ENCODE data around the gene UTF1.

Gene UTF1

GRCh38 chr10:133259602-133259989 is 29.6 kb downstream of the UTF1 start:
- ATAC-seq (ENCODE audit: low read depth): peak; percentile 0
- DNase-seq (ENCODE audit: low spot score): no peak
- peak overlapping the region; percentile 83 for H3K27ac ChIP-seq (ENCODE audit: poor library complexity, severe bottlenecking)
- no peaks in the 10 kb centered on the region for H3K9me3 ChIP-seq (ENCODE audit: severe bottlenecking)
- no peaks in the 10 kb centered on the region for H3K36me3 ChIP-seq (ENCODE audit: low read depth)
- H3K4me1 ChIP-seq (ENCODE audit: insufficient read depth, poor library complexity, severe bottlenecking): peaks cover 40% of the 10 kb centered on the region
- TF ChIP-seq, protein P1, sequence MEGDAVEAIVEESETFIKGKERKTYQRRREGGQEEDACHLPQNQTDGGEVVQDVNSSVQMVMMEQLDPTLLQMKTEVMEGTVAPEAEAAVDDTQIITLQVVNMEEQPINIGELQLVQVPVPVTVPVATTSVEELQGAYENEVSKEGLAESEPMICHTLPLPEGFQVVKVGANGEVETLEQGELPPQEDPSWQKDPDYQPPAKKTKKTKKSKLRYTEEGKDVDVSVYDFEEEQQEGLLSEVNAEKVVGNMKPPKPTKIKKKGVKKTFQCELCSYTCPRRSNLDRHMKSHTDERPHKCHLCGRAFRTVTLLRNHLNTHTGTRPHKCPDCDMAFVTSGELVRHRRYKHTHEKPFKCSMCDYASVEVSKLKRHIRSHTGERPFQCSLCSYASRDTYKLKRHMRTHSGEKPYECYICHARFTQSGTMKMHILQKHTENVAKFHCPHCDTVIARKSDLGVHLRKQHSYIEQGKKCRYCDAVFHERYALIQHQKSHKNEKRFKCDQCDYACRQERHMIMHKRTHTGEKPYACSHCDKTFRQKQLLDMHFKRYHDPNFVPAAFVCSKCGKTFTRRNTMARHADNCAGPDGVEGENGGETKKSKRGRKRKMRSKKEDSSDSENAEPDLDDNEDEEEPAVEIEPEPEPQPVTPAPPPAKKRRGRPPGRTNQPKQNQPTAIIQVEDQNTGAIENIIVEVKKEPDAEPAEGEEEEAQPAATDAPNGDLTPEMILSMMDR (IDR thresholded peaks at IDR 0.05; ENCODE audit: poor library complexity, severe bottlenecking): no peak
- H3K27me3 ChIP-seq (ENCODE audit: insufficient read depth, poor library complexity, severe bottlenecking): no peaks in the 10 kb centered on the region
- no peak overlapping the region for H3K4me3 ChIP-seq (ENCODE audit: severe bottlenecking)

- Histone ChIP-seq H3K4me1 (ENCODE audit: insufficient read depth, poor library complexity, severe bottlenecking) (peaks cover 40% of the 10 kb centered on the region), H3K27me3 (ENCODE audit: insufficient read depth, poor library complexity, severe bottlenecking) (no peaks in the 10 kb centered on the region), H3K4me3 (ENCODE audit: severe bottlenecking) (peak overlapping the region; percentile 88), H3K36me3 (ENCODE audit: low read depth) (no peaks in the 10 kb centered on the region), H3K27ac (ENCODE audit: poor library complexity, severe bottlenecking) (peak overlapping the region; percentile 76), H3K9me3 (ENCODE audit: severe bottlenecking) (no peaks in the 10 kb centered on the region)
- TF ChIP-seq, protein P1 (IDR thresholded peaks at IDR 0.05; ENCODE audit: poor library complexity, severe bottlenecking): no peak
- DNase-seq (ENCODE audit: low spot score): no peak
- peak; percentile 12; the same call in 2 of the 3 replicates for ATAC-seq (ENCODE audit: low read depth)
Measured at GRCh38 chr10:133260895-133261725, 31.1 kb downstream of the UTF1 start.

DNA sequence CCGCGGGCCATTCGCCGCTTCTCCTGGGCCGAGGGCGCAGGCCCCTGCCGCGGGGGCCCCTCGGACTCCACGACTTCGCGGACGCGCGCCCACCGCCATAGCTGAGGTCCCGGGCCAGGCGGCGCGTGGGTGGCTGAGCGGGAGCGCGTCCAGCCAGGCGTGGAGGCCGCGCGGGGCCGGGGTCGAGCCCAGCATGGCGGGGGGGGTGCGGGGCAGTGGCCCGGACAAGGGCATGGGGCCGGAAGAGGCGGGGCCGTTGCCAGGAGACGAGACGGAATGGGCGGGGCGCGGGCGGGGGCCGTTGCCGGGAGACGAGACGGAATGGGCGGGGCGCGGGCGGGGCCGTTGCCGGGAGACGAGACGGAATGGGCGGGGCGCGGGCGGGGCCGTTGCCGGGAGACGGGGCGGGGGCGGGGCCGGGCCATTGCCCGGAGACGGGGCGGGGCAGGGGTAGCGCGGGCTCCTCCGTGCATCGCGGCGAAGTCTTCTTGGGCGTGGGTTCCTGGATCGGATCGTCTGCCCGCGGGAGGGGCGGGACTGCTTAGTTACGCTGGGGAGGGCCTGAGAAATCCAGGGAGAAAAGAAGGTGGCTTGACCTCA is 31.8 kb downstream of the UTF1 start:
- TF ChIP-seq, protein P1 (IDR thresholded peaks at IDR 0.05; ENCODE audit: poor library complexity, severe bottlenecking): no peak
- Histone ChIP-seq H3K4me3 (ENCODE audit: severe bottlenecking) (peak overlapping the region; percentile 88), H3K27ac (ENCODE audit: poor library complexity, severe bottlenecking) (peak overlapping the region; percentile 76), H3K36me3 (ENCODE audit: low read depth) (no peaks in the 10 kb centered on the region), H3K4me1 (ENCODE audit: insufficient read depth, poor library complexity, severe bottlenecking) (peaks cover 40% of the 10 kb centered on the region), H3K27me3 (ENCODE audit: insufficient read depth, poor library complexity, severe bottlenecking) (no peaks in the 10 kb centered on the region), H3K9me3 (ENCODE audit: severe bottlenecking) (no peaks in the 10 kb centered on the region)
- no peak for DNase-seq (ENCODE audit: low spot score)
- ATAC-seq (ENCODE audit: low read depth): peak; percentile 18; the same call in 1 of the 3 replicates

- Histone ChIP-seq H3K4me1 (ENCODE audit: insufficient read depth, poor library complexity, severe bottlenecking) (peaks cover 34% of the 10 kb centered on the region), H3K27me3 (ENCODE audit: insufficient read depth, poor library complexity, severe bottlenecking) (no peaks in the 10 kb centered on the region), H3K4me3 (ENCODE audit: severe bottlenecking) (no peak overlapping the region), H3K36me3 (ENCODE audit: low read depth) (no peaks in the 10 kb centered on the region), H3K9me3 (ENCODE audit: severe bottlenecking) (no peaks in the 10 kb centered on the region), H3K27ac (ENCODE audit: poor library complexity, severe bottlenecking) (peak overlapping the region; percentile 76)
- peak; percentile 17; the same call in 1 of the 3 replicates for ATAC-seq (ENCODE audit: low read depth)
- TF ChIP-seq, protein P1 (IDR thresholded peaks at IDR 0.05; ENCODE audit: poor library complexity, severe bottlenecking): no peak
- no peak for DNase-seq (ENCODE audit: low spot score)
Measured at GRCh38 chr10:133262696-133263095, 32.7 kb downstream of the UTF1 start.

Data from RWPE2 (cell line).